ENCODE measurements around the gene WNT9B.

GRCh38 chr17:46922804-46923635 is 71.6 kb downstream of the WNT9B start, which contains the start of gene GOSR2:
- TF ChIP-seq CTCF (IDR thresholded peaks at IDR 0.05), result no peak
- no peak for TF ChIP-seq ZFX (IDR thresholded peaks at IDR 0.05; ENCODE audit: borderline replicate concordance)
